HepG2 (cell line): Measurements from ENCODE around the gene SETD1B.

Experiments used
- ATF6 ChIP-seq: sonication (generic); formaldehyde crosslinking; conservative IDR thresholded peaks from 2 replicates; pipeline ENCODE4 v1.4.0; 2020; ENCODE audit warnings: missing genetic modification reagents
- BCL6 ChIP-seq: IDR thresholded peaks from 2 replicates; pipeline ENCODE4 v1.6.1; 2016; ENCODE audit warnings: missing genetic modification reagents, missing compliant biosample characterization
- CTCF ChIP-seq: sonication (generic); formaldehyde crosslinking; IDR thresholded peaks from 2 replicates; pipeline ENCODE4 v1.5.0; 2020; ENCODE audit warnings: mild to moderate bottlenecking, missing genetic modification reagents, moderate library complexity
- ETV6 ChIP-seq: sonication (generic); formaldehyde crosslinking; conservative IDR thresholded peaks from 2 replicates; pipeline ENCODE4 v1.4.0; 2020; ENCODE audit warnings: missing genetic modification reagents
- FUBP1 ChIP-seq: sonication (generic); formaldehyde crosslinking; IDR thresholded peaks from 2 replicates; pipeline ENCODE4 v1.5.1; 2020; ENCODE audit warnings: missing genetic modification reagents, mild to moderate bottlenecking, borderline replicate concordance
- HNRNPK ChIP-seq: fragments of 200-400 bp; formaldehyde crosslinking; IDR thresholded peaks from 2 replicates; pipeline ENCODE4 v1.6.1; 2018; ENCODE audit warnings: low read length, low read depth, moderate library complexity, mild to moderate bottlenecking; ENCODE audit not compliant: poor library complexity, severe bottlenecking
- IRX3 ChIP-seq: sonication (generic); formaldehyde crosslinking; IDR thresholded peaks from 2 replicates; pipeline ENCODE4 v1.8.1; 2023; ENCODE audit warnings: mild to moderate bottlenecking, low read depth, missing genetic modification reagents, borderline replicate concordance
- JUND ChIP-seq: sonication (generic); formaldehyde crosslinking; IDR thresholded peaks from 2 replicates; pipeline ENCODE4 v1.8.0; 2022; ENCODE audit warnings: mild to moderate bottlenecking, missing genetic modification reagents
- NR2C2 ChIP-seq: sonication (generic); formaldehyde crosslinking; IDR thresholded peaks from 2 replicates; pipeline ENCODE4 v1.4.0; 2020; ENCODE audit warnings: missing genetic modification reagents, mild to moderate bottlenecking, moderate library complexity, borderline replicate concordance
- ONECUT2 ChIP-seq: sonication (generic); formaldehyde crosslinking; IDR thresholded peaks from 2 replicates; pipeline ENCODE4 v1.4.0; 2020; ENCODE audit warnings: missing genetic modification reagents
- ZFAT ChIP-seq: sonication (generic); formaldehyde crosslinking; conservative IDR thresholded peaks from 2 replicates; pipeline ENCODE4 v1.8.1; 2023; ENCODE audit warnings: missing genetic modification reagents, inconsistent platforms
- ZNF136 ChIP-seq: sonication (generic); formaldehyde crosslinking; IDR thresholded peaks from 2 replicates; pipeline ENCODE4 v1.8.1; 2022; ENCODE audit warnings: low read depth, mild to moderate bottlenecking, moderate library complexity, missing genetic modification reagents
- TF ChIP-seq, protein P1 (sequence below): sonication (generic); formaldehyde crosslinking; IDR thresholded peaks from 2 replicates; pipeline ENCODE4 v1.8.0; 2022; ENCODE audit warnings: mild to moderate bottlenecking, missing genetic modification reagents, borderline replicate concordance

DNA sequence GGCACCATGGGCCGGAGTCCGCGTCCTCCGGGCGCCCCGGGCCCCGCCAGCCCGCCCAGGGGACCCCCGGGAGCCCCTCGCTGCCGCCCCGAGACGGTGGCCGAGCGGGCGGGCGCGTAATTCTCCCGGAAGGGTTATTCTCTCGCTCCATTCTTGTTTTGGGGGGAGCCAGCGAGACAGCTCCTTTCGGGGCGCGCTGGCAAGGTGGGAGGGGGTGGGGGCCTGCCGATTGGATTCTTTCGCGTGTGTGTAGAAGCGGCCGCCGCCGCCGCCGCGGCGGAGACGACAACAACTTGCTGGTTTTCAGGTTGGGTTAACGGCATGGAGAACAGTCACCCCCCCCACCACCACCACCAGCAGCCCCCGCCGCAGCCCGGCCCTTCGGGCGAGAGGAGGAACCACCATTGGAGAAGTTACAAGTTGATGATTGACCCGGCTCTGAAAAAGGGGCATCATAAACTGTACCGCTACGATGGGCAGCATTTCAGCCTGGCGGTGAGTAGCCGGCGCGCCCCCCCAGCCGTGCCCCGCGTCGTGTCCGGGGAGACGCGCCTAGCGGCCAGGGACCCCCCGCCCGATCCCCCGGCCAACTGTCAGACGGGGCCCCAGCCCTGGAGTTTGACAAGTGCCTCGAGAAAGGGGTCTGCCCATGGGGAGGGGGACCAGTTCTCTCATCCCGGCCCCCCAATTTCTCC, 755 bp downstream of the SETD1B start:
- TF ChIP-seq ZNF136: no peak
- TF ChIP-seq, protein P1, sequence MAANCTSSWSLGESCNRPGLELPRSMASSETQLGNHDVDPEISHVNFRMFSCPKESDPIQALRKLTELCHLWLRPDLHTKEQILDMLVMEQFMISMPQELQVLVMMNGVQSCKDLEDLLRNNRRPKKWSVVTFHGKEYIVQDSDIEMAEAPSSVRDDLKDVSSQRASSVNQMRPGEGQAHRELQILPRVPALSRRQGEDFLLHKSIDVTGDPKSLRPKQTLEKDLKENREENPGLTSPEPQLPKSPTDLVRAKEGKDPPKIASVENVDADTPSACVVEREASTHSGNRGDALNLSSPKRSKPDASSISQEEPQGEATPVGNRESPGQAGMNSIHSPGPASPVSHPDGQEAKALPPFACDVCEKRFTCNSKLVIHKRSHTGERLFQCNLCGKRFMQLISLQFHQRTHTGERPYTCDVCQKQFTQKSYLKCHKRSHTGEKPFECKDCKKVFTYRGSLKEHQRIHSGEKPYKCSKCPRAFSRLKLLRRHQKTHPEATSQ (CRISPR knock-in tag): no peak
- no peak for TF ChIP-seq JUND (CRISPR knock-in tag)
- no peak for TF ChIP-seq IRX3
- TF ChIP-seq ONECUT2 (CRISPR knock-in tag): no peak
- no peak for TF ChIP-seq CTCF (CRISPR knock-in tag)
- no peak for TF ChIP-seq ATF6
- peak; percentile 28 for TF ChIP-seq HNRNPK
- TF ChIP-seq FUBP1 (CRISPR knock-in tag): no peak
- TF ChIP-seq NR2C2 (CRISPR knock-in tag): no peak
- no peak for TF ChIP-seq ZFAT
- TF ChIP-seq BCL6 (CRISPR knock-in tag): no peak
- no peak for TF ChIP-seq ETV6 (CRISPR knock-in tag)
